Measurements from ENCODE around the gene SMIM29.
A peak's percentile ranks its signal among the peaks of the same experiment; 100 is the strongest.

SMIM29 gene

DNA sequence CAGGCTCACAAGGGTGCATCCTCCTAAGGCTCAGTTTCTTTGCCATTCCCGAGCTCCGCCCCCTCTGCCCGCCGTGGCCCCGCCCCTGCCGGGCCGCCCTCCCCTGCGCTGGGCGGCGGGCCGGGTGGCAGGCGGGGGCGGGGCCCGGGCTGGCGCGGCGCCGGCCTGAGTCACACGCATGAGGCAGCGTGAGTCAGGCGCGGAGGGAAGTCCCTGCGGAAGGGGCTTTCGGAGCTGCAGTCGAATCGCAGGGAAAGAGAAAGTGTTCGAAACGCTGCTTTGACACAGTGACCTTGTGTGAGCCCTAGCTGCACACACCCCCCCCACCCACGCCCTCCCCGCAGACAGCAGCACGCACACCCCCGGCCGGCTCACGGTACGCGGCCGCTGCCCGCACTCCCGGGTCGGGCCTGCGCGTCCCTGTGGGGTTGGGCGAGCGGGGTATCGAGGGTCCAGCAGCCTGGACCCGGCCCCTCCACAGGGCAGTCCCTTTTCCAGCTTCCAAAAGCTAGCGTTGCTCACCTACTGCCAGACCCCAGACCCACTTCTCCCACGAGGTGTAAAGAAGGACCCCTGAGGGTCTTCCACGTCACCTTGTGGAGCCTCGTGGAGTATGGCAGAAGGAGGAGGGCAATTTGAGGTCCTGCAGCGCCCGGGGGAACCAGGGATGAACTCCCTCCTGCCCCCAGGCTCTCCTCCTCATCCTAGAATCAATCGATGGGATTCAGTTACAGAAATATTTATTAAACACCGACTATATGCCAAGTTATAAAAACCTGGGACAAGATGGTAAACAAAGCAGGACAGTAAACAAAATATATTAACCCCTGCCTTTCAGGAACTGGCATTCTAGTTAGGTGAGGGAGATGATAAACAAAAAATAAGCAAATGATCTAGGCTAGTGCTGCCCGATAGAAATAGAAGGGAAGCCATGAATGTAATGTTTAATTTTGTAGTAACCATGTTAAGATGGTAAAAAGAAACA lies 24.6 kb downstream of the SMIM29 start:
- DNase-seq = peak; percentile 71

GRCh38 chr6:34223381-34223955 lies 25.3 kb downstream of the SMIM29 start:
- DNase-seq = no peak

- DNase-seq = no peak
Measured at GRCh38 chr6:34218691-34219090, 30.1 kb downstream of the SMIM29 start.

DNA sequence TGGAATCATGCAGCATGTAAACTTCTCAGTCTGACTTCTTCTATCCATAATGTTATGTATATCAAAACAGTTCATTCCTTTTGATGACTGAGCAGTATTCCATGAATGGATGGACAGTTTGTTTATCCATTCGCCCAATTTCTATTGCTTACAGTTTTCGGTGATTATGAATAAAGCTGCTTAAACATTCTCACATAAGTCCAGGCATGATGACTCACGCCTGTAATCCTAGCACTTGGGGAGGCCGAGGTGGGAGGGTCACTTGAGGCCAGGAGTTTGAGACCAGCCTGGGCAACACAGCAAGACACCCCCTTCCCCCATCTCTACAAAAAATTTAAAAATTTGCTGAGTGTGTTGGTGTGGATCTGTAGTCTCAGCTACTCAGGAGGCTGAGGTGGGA lies 35.0 kb downstream of the SMIM29 start:
- DNase-seq = no peak

DNA sequence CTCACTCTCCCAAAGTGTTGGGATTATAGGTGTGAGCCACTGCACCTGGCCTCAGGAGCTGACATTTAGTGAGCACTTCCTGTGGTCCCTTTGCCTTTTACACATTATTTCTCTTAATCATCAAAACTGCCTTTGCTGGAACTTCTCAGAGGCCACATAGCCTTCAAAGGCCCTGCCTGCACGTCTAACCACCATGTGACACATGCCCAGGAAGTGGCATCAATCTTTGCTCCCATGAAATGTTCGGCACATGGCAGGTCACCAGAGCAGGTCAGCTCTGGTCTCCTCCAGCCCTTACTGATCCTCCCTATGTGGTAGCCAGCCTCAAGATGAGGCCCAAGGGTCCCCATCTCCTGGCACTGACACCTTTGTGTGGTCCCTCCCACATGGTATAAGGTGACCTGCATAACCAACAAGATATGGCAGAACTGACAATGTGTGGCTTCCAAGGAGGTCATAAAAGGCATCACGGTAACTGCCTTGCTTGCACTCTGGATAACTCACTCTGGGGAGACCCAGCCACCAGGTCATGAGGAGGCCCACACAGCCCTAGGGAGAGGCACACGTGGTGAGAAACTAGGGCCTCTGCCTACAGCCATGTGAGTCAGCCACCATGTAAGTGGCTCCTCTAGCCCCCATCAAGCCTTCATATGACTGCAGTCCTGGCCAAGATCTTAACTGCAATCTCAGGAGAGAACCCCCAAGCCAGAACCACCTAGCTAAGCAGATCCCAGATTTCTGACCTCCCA lies 40.9 kb downstream of the SMIM29 start:
- DNase-seq = no peak

DNA sequence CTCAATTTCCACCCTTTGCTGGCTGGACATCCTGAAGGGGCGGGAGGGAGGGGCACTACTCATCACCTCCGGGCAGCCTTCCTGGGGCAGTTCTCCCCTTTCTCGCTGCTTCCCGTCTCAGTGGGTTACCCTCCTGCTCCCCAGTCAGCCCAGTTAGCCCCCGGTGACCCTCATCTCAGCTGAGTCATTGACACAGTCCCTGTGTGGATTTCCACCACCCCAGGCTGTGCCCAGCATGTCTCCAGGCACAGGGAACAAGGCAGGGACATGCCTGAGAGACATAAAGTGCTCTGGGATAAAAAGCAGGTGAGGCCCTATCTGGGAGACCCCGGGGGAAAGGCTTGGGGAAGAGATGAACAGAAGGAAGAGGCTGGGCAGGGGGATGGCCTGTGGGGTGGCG lies 42.1 kb downstream of the SMIM29 start:
- DNase-seq = no peak

DNA sequence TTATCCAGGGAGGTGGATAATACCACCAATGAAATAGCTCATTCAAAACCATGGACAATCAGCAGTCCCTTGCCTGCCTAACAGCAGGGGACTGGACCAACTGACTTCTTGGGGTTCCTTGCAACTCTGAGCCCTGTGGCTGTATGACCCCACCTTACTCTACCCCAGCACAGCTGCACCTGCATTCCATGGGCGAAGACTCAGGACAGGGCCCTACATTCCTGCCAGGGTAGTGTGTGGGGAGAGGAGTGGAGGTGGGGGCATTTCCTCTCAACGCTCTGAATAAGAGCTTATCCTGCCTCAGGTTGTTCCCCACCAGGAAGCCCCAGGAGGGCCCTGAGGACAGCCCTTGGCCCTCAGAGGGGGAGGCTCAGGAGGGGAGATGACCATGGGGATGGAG lies 42.9 kb downstream of the SMIM29 start:
- DNase-seq = no peak

GRCh38 chr6:34205466-34205865 lies 43.3 kb downstream of the SMIM29 start:
- DNase-seq = no peak

GRCh38 chr6:34204693-34205092 lies 44.1 kb downstream of the SMIM29 start:
- DNase-seq = no peak

GRCh38 chr6:34202329-34203201 lies 46.2 kb downstream of the SMIM29 start:
- DNase-seq = no peak

DNA sequence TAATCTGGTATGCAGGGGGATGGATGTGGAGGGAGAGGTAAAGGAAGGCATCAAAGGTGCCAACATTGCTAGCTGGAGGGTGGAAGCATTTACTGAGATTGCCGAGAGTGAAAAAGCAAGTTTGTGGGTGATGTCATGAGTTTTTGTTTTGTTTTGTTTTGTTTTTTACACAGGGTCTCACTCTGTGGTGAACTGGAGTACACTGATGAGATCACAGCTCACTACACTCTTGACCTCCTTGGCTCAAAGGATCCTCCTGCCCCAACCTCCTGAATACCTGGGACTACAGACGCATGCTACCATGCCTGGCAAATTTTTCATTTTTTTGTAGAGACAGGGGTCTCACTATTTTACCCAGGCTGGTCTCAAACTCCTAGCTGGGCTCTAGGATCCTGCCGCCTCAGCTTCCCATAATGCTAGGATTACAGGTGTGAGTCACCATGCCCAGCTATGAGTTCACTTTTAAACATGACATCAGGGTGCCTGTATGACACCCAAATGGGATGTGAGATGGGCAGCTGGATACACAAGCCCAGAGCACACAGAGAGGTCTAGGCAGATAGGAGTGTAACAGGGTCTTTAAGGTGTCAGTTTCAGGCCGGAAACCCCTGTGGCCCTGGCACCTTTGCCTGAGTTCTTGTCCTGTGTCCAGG lies 47.2 kb downstream of the SMIM29 start:
- no peak for DNase-seq

DNA sequence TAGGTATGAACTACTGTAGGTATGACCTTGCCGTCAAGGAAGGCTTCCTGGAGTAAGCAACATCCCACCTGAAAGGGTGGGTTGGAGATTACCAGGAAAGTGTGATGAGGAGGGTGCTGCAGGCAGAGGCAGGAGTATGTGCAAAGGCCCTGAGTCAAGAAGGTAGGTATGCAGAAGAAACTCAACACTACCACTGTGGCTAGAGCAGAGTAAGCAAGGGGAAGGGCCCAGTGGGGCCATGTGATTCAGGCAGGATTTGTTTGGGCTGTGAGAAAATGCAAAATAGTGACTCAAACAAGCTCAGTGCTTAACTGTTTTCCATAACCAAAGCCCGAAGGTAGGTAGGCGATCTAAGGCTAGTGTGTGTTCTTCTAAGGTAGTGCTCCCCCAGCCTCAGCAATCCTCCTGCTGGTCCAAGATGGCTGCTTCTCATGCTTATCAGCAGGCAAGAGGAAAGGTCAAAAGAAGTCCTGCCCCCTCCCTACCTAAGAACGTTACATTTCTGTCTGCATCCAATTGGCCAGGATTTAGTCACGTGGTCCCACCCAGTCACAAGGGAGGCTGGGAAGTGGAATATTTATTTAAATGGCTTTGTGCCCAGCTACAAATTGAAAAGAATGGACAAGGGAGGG lies 48.4 kb downstream of the SMIM29 start:
- peak; percentile 19 for DNase-seq

GRCh38 chr6:34196833-34197195 lies 52.0 kb downstream of the SMIM29 start:
- no peak for DNase-seq

Data from NCI-H526 treated with DMSO at 0.1 percent for 48 hours (cell line).